Measurements from ENCODE around the gene JAK1.

JAK1 gene

DNA sequence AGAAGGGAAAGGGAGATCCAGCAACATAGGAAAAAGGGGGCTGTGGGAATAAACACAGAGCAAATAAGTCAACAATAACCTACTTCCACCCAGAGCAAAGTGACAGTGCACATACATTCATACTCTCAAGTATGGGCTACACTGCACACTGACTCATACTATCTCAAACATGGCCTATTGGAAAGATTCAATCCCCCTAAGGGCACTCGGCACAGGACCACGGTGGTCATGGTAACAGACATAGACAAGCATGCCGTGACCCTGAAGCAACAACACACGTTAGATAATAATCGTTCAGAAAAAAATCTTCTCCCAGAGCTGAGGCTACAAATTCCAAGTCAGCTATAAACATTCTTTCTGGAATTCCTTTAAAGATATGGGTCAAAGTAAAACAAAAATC, 16.8 kb upstream of the JAK1 start:
- no peak overlapping the region for H3K4me3 ChIP-seq (ENCODE audit: low read depth, low read length)
- peak overlapping the region; percentile 74 for H3K27ac ChIP-seq
- H3K36me3 ChIP-seq (replicated peaks), result no peaks in the 10 kb centered on the region
- DNase-seq, result peak; percentile 96
- TF ChIP-seq, protein P1, sequence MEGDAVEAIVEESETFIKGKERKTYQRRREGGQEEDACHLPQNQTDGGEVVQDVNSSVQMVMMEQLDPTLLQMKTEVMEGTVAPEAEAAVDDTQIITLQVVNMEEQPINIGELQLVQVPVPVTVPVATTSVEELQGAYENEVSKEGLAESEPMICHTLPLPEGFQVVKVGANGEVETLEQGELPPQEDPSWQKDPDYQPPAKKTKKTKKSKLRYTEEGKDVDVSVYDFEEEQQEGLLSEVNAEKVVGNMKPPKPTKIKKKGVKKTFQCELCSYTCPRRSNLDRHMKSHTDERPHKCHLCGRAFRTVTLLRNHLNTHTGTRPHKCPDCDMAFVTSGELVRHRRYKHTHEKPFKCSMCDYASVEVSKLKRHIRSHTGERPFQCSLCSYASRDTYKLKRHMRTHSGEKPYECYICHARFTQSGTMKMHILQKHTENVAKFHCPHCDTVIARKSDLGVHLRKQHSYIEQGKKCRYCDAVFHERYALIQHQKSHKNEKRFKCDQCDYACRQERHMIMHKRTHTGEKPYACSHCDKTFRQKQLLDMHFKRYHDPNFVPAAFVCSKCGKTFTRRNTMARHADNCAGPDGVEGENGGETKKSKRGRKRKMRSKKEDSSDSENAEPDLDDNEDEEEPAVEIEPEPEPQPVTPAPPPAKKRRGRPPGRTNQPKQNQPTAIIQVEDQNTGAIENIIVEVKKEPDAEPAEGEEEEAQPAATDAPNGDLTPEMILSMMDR (IDR thresholded peaks at IDR 0.05; ENCODE audit: low read depth, low read length, missing control alignments), result no peak
- no peaks in the 10 kb centered on the region for H3K27me3 ChIP-seq (replicated peaks)
- in situ Hi-C loops (cut with HindIII; ENCODE audit: low pct_ligation_motif_present, low sequenced_read_pairs), result no loop called here

DNA sequence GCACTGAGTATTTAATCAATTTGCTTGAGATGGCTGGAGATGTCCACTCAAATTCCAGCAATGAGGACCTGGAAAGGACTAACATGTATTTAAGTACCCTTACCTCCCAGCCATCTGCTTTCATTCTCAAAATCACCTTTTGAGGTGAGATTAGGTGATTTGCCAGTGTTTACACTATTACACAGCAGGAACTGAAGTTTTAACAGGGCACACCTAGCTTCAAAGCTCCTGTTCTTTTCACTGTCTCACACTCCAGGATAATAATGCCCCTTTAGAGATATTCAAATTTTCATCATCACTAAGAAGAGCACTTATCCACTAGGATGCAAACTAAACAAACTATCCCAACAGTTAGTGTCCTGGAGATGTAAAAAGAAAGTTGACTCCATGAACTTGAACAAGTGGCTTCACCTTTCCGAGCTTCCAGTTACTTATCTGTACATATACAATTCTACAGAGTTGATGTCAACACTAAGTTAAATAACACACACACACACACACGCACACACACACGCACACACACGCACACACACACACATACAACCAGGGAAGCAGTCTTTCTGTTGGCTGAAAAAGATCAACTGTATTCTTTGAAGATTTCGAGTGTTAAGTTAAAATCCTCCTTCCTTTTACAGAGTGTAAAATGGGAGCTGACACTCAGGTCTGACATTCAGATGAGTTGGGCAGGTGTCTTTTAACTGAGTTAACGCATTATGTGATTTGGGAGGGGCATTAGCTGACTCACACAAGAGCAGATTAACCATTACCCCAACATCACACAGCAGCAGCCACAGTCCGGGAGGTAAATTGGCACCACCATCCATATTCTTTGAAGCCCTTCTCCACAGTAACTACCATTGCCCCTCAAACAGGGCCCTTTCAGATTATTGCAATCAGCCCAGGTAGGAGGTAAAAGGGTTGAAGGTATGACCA, 15.5 kb upstream of the JAK1 start:
- in situ Hi-C loops (cut with HindIII; ENCODE audit: low pct_ligation_motif_present, low sequenced_read_pairs), result no loop called here
- Histone ChIP-seq H3K27me3 (replicated peaks) (no peaks in the 10 kb centered on the region), H3K4me3 (ENCODE audit: low read depth, low read length) (no peak overlapping the region), H3K36me3 (replicated peaks) (no peaks in the 10 kb centered on the region), H3K27ac (no peak overlapping the region)
- TF ChIP-seq, protein P1 (IDR thresholded peaks at IDR 0.05; ENCODE audit: low read depth, low read length, missing control alignments), result no peak
- DNase-seq, result no peak

DNA sequence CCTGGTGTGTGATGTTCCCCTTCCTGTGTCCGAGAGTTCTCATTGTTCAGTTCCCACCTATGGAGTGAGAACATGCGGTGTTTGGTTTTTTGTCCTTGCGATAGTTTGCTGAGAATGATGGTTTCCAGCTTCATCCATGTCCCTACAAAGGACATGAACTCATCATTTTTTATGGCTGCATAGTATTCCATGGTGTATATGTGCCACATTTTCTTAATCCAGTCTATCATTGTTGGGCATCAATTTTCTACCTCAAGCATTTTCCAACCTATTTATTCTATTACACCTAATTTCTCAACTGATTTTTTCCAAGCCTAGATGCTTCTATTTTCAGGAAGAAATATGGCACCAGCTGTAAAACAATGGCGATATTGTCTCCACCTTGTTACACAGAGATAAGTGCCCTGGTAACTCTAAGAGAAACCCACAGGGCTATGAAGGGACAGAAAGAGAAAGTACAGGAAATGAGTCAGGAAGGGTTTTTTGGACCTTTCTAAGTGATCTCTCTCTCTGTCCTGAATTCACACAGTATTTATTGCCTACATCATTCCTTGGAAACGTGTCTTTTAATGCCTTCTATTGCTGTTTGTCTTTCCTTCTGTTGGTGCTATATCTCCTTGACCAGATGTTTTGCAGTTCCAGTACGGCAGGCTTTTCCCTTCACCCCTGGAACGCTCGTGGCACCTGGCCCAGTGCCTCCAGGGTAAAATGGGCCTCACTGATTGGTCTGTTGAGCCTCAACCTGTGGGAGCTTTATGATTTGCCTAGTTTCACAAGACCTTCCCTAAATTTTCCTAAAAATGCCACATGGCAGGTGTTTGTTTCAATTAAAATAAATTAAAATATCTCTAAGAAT, 14.6 kb upstream of the JAK1 start:
- Histone ChIP-seq H3K27me3 (replicated peaks) (no peaks in the 10 kb centered on the region), H3K27ac (peak overlapping the region; percentile 26), H3K36me3 (replicated peaks) (no peaks in the 10 kb centered on the region), H3K4me3 (ENCODE audit: low read depth, low read length) (no peak overlapping the region)
- peak; percentile 32 for DNase-seq
- in situ Hi-C loops (cut with HindIII; ENCODE audit: low pct_ligation_motif_present, low sequenced_read_pairs), result no loop called here
- TF ChIP-seq, protein P1 (IDR thresholded peaks at IDR 0.05; ENCODE audit: low read depth, low read length, missing control alignments), result no peak

DNA sequence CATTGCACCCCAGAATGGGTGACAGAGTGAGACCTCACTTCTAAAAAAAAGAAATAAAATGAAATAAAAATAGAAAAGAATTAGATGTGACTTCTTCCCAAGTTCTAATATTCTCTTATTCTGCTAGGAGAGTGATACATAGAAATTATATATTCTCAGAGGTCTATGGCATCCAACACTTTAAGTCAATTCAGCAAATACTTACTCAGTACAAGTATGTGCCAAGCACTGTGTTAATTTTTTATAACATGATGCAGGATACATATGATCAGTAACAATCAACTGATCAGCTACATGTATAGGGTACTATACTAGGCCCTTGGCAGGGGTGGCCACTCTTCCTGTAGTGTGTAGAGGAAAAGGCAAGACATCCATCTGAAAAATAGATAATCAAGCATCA, 13.0 kb upstream of the JAK1 start:
- Histone ChIP-seq H3K36me3 (replicated peaks) (no peaks in the 10 kb centered on the region), H3K27ac (no peak overlapping the region), H3K4me3 (ENCODE audit: low read depth, low read length) (no peak overlapping the region), H3K27me3 (replicated peaks) (no peaks in the 10 kb centered on the region)
- TF ChIP-seq, protein P1 (IDR thresholded peaks at IDR 0.05; ENCODE audit: low read depth, low read length, missing control alignments), result no peak
- no peak for DNase-seq
- in situ Hi-C loops (cut with HindIII; ENCODE audit: low pct_ligation_motif_present, low sequenced_read_pairs), result no loop called here

DNA sequence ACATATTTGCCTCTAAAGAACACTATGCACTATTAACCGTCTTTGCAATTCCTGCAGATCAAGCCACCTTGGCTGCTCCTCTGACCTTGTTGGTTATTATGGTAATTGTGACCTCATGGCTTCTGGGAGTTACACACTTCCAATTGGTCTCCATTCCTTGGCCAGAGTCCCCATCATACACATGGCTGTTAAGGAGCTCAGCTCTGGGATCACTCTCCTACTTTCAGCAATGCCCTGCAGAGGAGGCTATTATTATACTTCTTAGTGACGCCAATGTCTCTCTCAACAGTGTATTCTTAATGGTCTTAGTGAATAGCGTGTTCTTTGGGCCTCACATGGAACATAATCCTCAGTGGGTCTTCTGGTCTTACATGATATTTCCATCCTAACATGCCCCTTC, 10.0 kb upstream of the JAK1 start:
- no peak overlapping the region for H3K27ac ChIP-seq
- TF ChIP-seq, protein P1 (IDR thresholded peaks at IDR 0.05; ENCODE audit: low read depth, low read length, missing control alignments), result no peak
- H3K4me3 ChIP-seq (ENCODE audit: low read depth, low read length), result no peak overlapping the region
- no peak for DNase-seq
- in situ Hi-C loops (cut with HindIII; ENCODE audit: low pct_ligation_motif_present, low sequenced_read_pairs), result no loop called here
- H3K36me3 ChIP-seq (replicated peaks), result no peaks in the 10 kb centered on the region
- H3K27me3 ChIP-seq (replicated peaks), result no peaks in the 10 kb centered on the region

All from brain microvascular endothelial cell (primary cell).